Neuronal stem cell (in vitro differentiated cells): ENCODE results near the gene NT5DC1.
"Not testable (repeated sequence)": the region's sequence is repeated elsewhere in the genome, so short reads cannot be mapped to it uniquely, and the experiment has no call there.

Experiments
- DNase-seq: peaks from one replicate; pipeline ENCODE4 v3.0.0-alpha.2; 2013; ENCODE audit warnings: low spot score
- H2AFZ ChIP-seq: one replicate; pipeline ENCODE4 v1.6.1; 2013; ENCODE audit warnings: mild to moderate bottlenecking, low read length, inconsistent platforms
- H2AK5ac ChIP-seq: 2 replicates; pipeline ENCODE4 v1.6.1; 2013; ENCODE audit warnings: low read depth, mild to moderate bottlenecking, inconsistent platforms, low read length, moderate library complexity, mixed read lengths
- H2BK120ac ChIP-seq: 2 replicates; pipeline ENCODE4 v1.6.1; 2013; ENCODE audit warnings: low read depth, mild to moderate bottlenecking, inconsistent platforms, low read length, moderate library complexity, mixed read lengths
- H2BK12ac ChIP-seq: one replicate; pipeline ENCODE4 v1.6.1; 2013; ENCODE audit warnings: low read length, inconsistent platforms
- H2BK15ac ChIP-seq: 2 replicates; pipeline ENCODE4 v1.6.1; 2013; ENCODE audit warnings: mild to moderate bottlenecking, low read length, inconsistent platforms, mixed read lengths
- H2BK5ac ChIP-seq: one replicate; pipeline ENCODE4 v1.6.1; 2013; ENCODE audit warnings: inconsistent platforms, mild to moderate bottlenecking, low read length, moderate library complexity
- H3K14ac ChIP-seq: one replicate; pipeline ENCODE4 v1.6.1; 2013; ENCODE audit warnings: low read length, inconsistent platforms
- H3K18ac ChIP-seq: 2 replicates; pipeline ENCODE4 v1.6.1; 2013; ENCODE audit warnings: low read length, inconsistent platforms
- H3K23ac ChIP-seq: 2 replicates; pipeline ENCODE4 v1.6.1; 2013; ENCODE audit warnings: low read depth, mild to moderate bottlenecking, mixed read lengths, low read length, inconsistent platforms; ENCODE audit not compliant: poor library complexity
- H3K27ac ChIP-seq: replicated peaks from 3 replicates; pipeline ENCODE4 v1.5.1; 2013; ENCODE audit warnings: low read length, inconsistent platforms
- H3K27me3 ChIP-seq, 3 experiments: 2 replicates each; pipeline ENCODE4 v1.6.1; 2013; ENCODE audit warnings: low read length in 3 of 3, mild to moderate bottlenecking in 2 of 3, inconsistent platforms in 1 of 3, low read depth in 1 of 3, mixed read lengths in 1 of 3, moderate library complexity in 1 of 3; ENCODE audit not compliant: control insufficient read depth in 3 of 3, insufficient read depth in 3 of 3
- H3K36me3 ChIP-seq, 2 donors: replicated peaks in 1 of 2; 2 replicates each; pipeline ENCODE4 v1.6.1; 2013; ENCODE audit warnings: low read length in 2 of 2; ENCODE audit not compliant: control insufficient read depth in 2 of 2, insufficient read depth in 2 of 2
- H3K4ac ChIP-seq: 2 replicates; pipeline ENCODE4 v1.6.1; 2013; ENCODE audit warnings: inconsistent platforms, mild to moderate bottlenecking, low read length, moderate library complexity
- H3K4me1 ChIP-seq, 2 donors: 1 replicate in 1 of 2; 2 replicates in 1 of 2; pipeline ENCODE4 v1.6.1; 2013; ENCODE audit warnings: low read length in 2 of 2, low read depth in 1 of 2; ENCODE audit not compliant: control insufficient read depth in 2 of 2, insufficient read depth in 1 of 2
- H3K4me2 ChIP-seq: one replicate; pipeline ENCODE4 v1.6.1; 2013; ENCODE audit warnings: mild to moderate bottlenecking, low read length, inconsistent platforms; ENCODE audit not compliant: insufficient read depth, poor library complexity, severe bottlenecking
- H3K4me3 ChIP-seq, 2 donors: 2 replicates each; pipeline ENCODE4 v1.5.1; 2013; ENCODE audit warnings: low read length in 2 of 2, mild to moderate bottlenecking in 2 of 2, inconsistent platforms in 1 of 2, moderate library complexity in 1 of 2
- H3K79me1 ChIP-seq: one replicate; pipeline ENCODE4 v1.6.1; 2013; ENCODE audit warnings: low read depth, mild to moderate bottlenecking, inconsistent platforms, low read length, moderate library complexity
- H3K9ac ChIP-seq: one replicate; pipeline ENCODE4 v1.6.1; 2013; ENCODE audit warnings: mild to moderate bottlenecking, low read depth, low read length, inconsistent platforms; ENCODE audit not compliant: poor library complexity
- H3K9me3 ChIP-seq, 2 donors: replicated peaks in 1 of 2; 2 replicates each; pipeline versions ENCODE3 to v1.6.1; 2013; ENCODE audit warnings: low read length in 2 of 2, mild to moderate bottlenecking in 2 of 2, inconsistent platforms in 1 of 2, low read depth in 1 of 2, mixed read lengths in 1 of 2, moderate library complexity in 1 of 2; ENCODE audit not compliant: control insufficient read depth in 2 of 2, insufficient read depth in 1 of 2
- H4K8ac ChIP-seq: one replicate; pipeline ENCODE4 v1.6.1; 2013; ENCODE audit warnings: low read depth, mild to moderate bottlenecking, inconsistent platforms, low read length, moderate library complexity
- H4K91ac ChIP-seq: one replicate; pipeline ENCODE4 v1.6.1; 2013; ENCODE audit warnings: low read length, low read depth, mild to moderate bottlenecking, inconsistent platforms; ENCODE audit not compliant: poor library complexity
- WGBS, 2 donors: extraction: QIAGEN DNeasy Blood & Tissue Kit; methylation state at CpG; one replicate each; pipeline ENCODE4 v1.1.7; 2013; ENCODE audit warnings: missing lambda C conversion rate in 2 of 2, mixed read lengths in 1 of 2; ENCODE audit not compliant: insufficient read length in 2 of 2, insufficient replicate concordance in 1 of 2; ENCODE audit errors: extremely low coverage in 2 of 2; 5-methylcytosine and 5-hydroxymethylcytosine counted together

The NT5DC1 gene

DNA sequence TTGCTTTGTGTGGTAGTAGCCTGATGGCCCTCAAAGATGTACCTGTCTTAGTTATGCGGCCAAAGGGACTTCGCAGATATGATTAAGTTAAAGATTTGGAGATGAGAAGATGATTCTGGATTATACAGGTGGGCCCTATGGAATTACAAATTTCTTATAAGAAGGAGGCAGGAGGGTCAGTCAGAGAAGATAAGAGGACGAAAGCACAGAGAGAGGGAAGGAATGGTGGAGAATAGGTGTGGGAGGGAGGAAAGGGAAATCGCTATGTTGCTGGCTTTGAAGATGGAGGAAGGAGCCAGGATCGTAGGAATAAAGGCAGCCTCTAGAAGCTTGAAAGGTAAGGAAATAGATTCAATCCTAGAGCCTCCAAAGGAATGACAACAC is 180.3 kb downstream of the NT5DC1 start:
- Histone ChIP-seq H3K9me3 (peaks cover 0 to 5% of the 10 kb centered on the region in 2 donors), H2BK120ac (no peak overlapping the region), H3K4me2 (no peak overlapping the region), H2AFZ (peak overlapping the region; percentile 92), H2BK15ac (no peak overlapping the region), H2AK5ac (no peak overlapping the region), H4K8ac (no peak overlapping the region), H2BK12ac (no peak overlapping the region), H3K4me3 (peak overlapping the region in 1 of 2 donors; percentile 86), H3K4me1 (peaks cover 9 to 28% of the 10 kb centered on the region in 2 donors), H3K27ac (no peak overlapping the region), H3K36me3 (peaks cover 5 to 27% of the 10 kb centered on the region in 2 donors), H3K27me3 (no peaks in the 10 kb centered on the region), H3K23ac (no peak overlapping the region), H3K14ac (no peak overlapping the region), H3K9ac (no peak overlapping the region), H3K4ac (no peak overlapping the region), H2BK5ac (no peak overlapping the region), H4K91ac (no peak overlapping the region), H3K79me1 (peaks cover 5% of the 10 kb centered on the region), H3K18ac (no peak overlapping the region)
- no peak for DNase-seq
- 100% methylated on average over 1 of the region's 5 CpGs; no CpG with 5 or more reads in 1 of the 2 donors for WGBS, 2 donors

- Histone ChIP-seq H3K4me2 (no peak overlapping the region), H4K91ac (no peak overlapping the region), H2AFZ (no peak overlapping the region), H4K8ac (no peak overlapping the region), H3K18ac (no peak overlapping the region), H2BK15ac (no peak overlapping the region), H3K9ac (no peak overlapping the region), H3K14ac (no peak overlapping the region), H3K27ac (no peak overlapping the region), H3K27me3 (no peaks in the 10 kb centered on the region), H2BK120ac (no peak overlapping the region), H2BK12ac (no peak overlapping the region), H2BK5ac (no peak overlapping the region), H3K4ac (no peak overlapping the region), H3K4me1 (peaks cover 9 to 16% of the 10 kb centered on the region in 2 donors), H2AK5ac (no peak overlapping the region), H3K79me1 (peaks cover 5% of the 10 kb centered on the region), H3K4me3 (no peak overlapping the region), H3K23ac (no peak overlapping the region), H3K9me3 (peaks cover 0 to 5% of the 10 kb centered on the region in 2 donors), H3K36me3 (peaks cover 5 to 11% of the 10 kb centered on the region in 2 donors)
- WGBS, 2 donors: no CpG with 5 or more reads among the region's 2 CpGs
- no peak for DNase-seq
These were observed 182.0 kb downstream of the NT5DC1 start for GRCh38 chr6:116282698-116283097.

GRCh38 chr6:116283191-116283590 is 182.5 kb downstream of the NT5DC1 start:
- no peak overlapping the region for H2BK12ac ChIP-seq

GRCh38 chr6:116284984-116285383 is 184.3 kb downstream of the NT5DC1 start:
- WGBS, 2 donors: no CpG with 5 or more reads among the region's 4 CpGs
- H3K14ac ChIP-seq: not testable (repeated sequence)

More at GRCh38 chr6:116283191-116283590, 182.5 kb downstream of the NT5DC1 start:
- Histone ChIP-seq H3K27me3 (no peaks in the 10 kb centered on the region), H2BK5ac (no peak overlapping the region), H2AFZ (no peak overlapping the region), H2BK15ac (no peak overlapping the region), H3K9ac (no peak overlapping the region), H3K27ac (no peak overlapping the region), H3K79me1 (peaks cover 5% of the 10 kb centered on the region), H3K4me1 (peaks cover 5 to 12% of the 10 kb centered on the region in 2 donors), H2BK120ac (no peak overlapping the region), H3K23ac (no peak overlapping the region), H3K4me2 (no peak overlapping the region), H3K18ac (no peak overlapping the region), H3K14ac (no peak overlapping the region), H3K9me3 (peaks cover 0 to under 1% of the 10 kb centered on the region in 2 donors), H3K4me3 (no peak overlapping the region), H3K4ac (no peak overlapping the region), H3K36me3 (peaks cover 1 to 6% of the 10 kb centered on the region in 2 donors), H4K8ac (no peak overlapping the region), H2AK5ac (no peak overlapping the region), H4K91ac (no peak overlapping the region)
- WGBS, 2 donors: no CpG with 5 or more reads among the region's 1 CpG
- no peak for DNase-seq

More at GRCh38 chr6:116284984-116285383, 184.3 kb downstream of the NT5DC1 start:
- not testable (repeated sequence) for H3K9ac ChIP-seq, H3K79me1 ChIP-seq, H2BK120ac ChIP-seq, H2BK15ac ChIP-seq, H2AK5ac ChIP-seq, H3K18ac ChIP-seq, H3K36me3 ChIP-seq, H2AFZ ChIP-seq, H2BK12ac ChIP-seq, H3K27me3 ChIP-seq, H3K4ac ChIP-seq, H3K23ac ChIP-seq, H2BK5ac ChIP-seq, H4K8ac ChIP-seq, H3K9me3 ChIP-seq, H3K4me1 ChIP-seq, H3K4me3 ChIP-seq, DNase-seq, H3K27ac ChIP-seq, H3K4me2 ChIP-seq, H4K91ac ChIP-seq
